Heart left ventricle (tissue), 13 donors: Measurements from ENCODE around the gene ZFAND6.

ENCODE experiments used
- POLR2A ChIP-seq, 2 donors: fragments of 450-650 bp; IDR thresholded peaks; one replicate each; pipeline ENCODE4 v1.6.1; 2017; ENCODE audit warnings: antibody characterized with exemption in 2 of 2, mild to moderate bottlenecking in 2 of 2, moderate library complexity in 2 of 2
- TF ChIP-seq, protein P1 (sequence below), 12 donors: fragments of 200-600 bp; sonication (generic) in 4 of 12; IDR thresholded peaks; one replicate each; pipeline versions ENCODE4 v1.5.0 to v1.8.0; 2018 to 2022; ENCODE audit warnings: antibody characterized with exemption in 12 of 12, mild to moderate bottlenecking in 5 of 12
- donor health status: ischemic (EF 13 %, LVEDD 7.1; RV severe dilation, severe dysfunction).
- donor health status: DM: no; HTN: yes; CAD: no.
- donor health status: DM: no; HTN: no; CAD: no.
- donor health status: ischemic (EF 25% LVEDD 6.9; RV normal size, moderate dysfunction).
- donor health status: ischemic (EF 25% LVEDD 5.7; RV mildly dilated, moderate dysfunction).
- donor health status: ischemic (EF 35%, LVEDD 5.7; RV mildly dilated, moderate dysfunction).
- donor health status: nonischemic (EF 11% LVEDD 7.7; RV severe dilation, severe dysfunction).
- donor health status: DM: yes; HTN: yes; CAD: no.
- donor health status: PGD.
- donor health status: ischemic (EF 29% LVEDD 5.4; RV normal size, mild dysfunction).
- donor health status: nonischemic (EF 23%, LVEDD 6.1; RV moderate dilation, normal function).

DNA sequence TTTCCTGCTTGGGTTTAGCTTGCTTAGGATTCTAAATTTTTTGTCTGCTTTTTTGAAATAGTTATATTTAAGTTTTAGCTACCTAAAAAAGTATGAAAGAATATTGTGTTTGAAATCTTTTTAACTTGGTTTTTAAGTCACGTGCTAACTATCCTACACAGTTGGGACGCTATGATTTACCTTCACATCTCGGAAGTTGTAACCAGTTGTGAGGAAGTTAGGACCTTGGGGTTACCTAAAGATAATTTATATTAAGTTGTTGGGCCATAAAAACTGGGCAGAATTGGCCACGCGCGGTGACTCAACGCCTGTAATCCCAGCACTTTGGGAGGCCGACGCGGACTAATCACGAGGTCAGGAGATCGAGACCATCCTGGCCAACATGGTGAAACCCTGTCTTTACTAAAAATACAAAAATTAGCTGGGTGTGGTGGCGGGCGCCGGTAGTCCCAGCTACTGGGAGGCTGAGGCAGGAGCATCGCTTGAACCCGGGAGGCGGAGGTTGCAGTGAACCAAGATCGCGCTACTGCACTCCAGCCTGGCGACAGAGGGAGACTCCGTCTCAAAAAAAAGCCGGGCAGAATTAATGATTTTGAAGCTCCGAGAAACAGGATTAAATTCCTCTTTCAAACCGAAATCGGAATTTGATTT is 1.0 kb downstream of the ZFAND6 start:
- TF ChIP-seq, protein P1, sequence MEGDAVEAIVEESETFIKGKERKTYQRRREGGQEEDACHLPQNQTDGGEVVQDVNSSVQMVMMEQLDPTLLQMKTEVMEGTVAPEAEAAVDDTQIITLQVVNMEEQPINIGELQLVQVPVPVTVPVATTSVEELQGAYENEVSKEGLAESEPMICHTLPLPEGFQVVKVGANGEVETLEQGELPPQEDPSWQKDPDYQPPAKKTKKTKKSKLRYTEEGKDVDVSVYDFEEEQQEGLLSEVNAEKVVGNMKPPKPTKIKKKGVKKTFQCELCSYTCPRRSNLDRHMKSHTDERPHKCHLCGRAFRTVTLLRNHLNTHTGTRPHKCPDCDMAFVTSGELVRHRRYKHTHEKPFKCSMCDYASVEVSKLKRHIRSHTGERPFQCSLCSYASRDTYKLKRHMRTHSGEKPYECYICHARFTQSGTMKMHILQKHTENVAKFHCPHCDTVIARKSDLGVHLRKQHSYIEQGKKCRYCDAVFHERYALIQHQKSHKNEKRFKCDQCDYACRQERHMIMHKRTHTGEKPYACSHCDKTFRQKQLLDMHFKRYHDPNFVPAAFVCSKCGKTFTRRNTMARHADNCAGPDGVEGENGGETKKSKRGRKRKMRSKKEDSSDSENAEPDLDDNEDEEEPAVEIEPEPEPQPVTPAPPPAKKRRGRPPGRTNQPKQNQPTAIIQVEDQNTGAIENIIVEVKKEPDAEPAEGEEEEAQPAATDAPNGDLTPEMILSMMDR (IDR thresholded peaks at IDR 0.05), result peak in 4 of 12 donors; percentile 3 to 18 (median 12)
- TF ChIP-seq POLR2A (IDR thresholded peaks at IDR 0.05), result no peak
